CD4-positive, alpha-beta T cell treated with Interferon gamma for 1 hour (primary cell): ENCODE results near the gene CCDC71L.

ENCODE experiments used
- DNase-seq: peaks from one replicate; pipeline ENCODE4 v3.0.0-alpha.2; 2020

The CCDC71L gene

DNA sequence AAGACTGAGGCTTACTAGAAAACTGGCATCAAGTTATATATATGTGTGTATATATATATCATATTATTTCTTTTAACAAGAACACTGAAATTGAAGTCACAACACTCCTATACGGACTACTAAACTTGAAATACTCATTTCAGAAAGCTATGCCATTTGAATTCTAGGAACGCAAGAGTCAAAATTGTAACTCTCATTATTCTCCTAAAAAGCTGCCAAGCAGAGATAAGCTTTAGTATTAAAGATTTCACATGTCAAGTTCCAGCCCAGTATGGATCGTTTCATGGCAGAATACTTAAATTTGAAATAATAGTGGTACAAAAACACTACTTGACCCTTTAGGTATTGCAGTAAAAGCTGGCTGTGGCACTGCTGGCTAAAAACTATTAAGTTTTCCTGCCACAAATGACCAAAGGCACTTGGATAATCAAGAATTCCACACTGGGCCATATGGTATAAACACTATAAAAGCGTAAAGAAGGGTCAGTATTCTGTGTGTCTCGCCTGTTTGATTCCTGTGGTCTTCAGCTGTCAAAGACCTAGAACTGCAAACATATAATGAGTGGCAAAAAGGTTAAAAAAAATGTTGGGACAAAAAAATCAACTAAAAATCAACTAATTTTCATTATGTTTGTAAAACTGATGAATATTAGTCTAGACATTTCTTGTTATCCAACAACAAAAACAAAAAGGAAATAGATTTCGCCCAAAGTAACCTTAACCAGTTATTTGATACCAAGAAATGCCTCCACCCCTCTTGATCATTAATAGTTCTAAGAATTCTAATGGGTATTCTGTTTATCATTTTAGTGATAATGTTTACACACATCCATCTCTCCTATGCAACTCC is 2.4 kb downstream of the CCDC71L start:
- DNase-seq: no peak

GRCh38 chr7:106657085-106657991 is 3.6 kb downstream of the CCDC71L start:
- DNase-seq: no peak

DNA sequence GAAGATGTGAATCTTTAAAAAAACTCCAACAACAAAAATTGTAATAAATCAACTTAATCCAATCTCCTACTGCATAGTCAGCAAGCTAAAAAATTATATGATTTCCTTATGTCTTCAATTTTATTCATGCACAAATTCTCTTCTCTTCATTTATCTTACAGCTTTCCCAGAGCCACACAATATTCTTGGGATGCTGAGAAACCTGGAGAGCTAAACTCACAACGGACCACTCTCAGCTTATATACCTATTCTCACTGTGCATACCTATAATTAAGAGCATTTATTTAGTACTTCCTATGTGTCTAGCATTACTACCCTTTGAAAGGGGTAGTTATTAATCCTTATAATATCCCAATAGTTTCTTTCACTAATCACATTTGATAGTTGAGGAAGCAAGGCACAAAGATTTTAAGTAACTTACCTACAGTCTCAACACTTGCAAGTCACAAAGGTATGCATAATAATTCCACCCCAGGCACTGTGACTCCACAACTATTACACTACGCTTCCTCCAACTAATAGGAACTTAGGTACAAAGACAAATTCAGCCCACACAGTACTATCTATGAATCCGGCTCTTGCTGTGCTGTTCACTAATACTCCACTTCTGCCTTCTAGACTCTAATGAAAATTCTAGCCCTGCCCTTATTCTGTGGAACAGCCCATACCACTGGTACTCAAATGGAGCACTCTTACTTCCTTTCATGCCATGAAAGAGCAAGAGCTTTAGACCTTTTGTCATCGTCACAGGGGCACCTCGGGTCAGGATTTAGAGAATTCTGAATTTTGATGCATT is 5.1 kb downstream of the CCDC71L start:
- DNase-seq: no peak

DNA sequence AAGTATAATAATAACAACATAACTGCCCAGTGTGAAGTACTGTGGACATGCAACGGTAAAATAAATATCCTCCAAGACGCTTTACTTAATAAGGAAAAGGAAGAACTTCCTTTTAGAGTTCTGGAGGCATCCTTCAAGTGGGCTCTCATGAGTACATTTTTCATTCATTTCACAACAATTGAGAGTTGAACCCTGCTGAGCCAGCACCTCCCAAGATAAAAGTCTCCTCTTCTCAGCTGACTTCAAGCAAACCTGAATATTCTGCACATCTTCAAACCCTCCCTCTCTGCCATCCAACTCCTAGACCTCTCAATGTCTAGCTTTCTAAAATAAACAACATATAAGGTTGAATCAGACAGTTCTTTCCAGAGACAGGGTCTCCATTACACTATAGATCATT is 7.5 kb downstream of the CCDC71L start:
- DNase-seq: no peak

- no peak for DNase-seq
Observed at GRCh38 chr7:106652909-106653308, 8.0 kb downstream of the CCDC71L start.

GRCh38 chr7:106652092-106652491 is 8.9 kb downstream of the CCDC71L start:
- DNase-seq: no peak

GRCh38 chr7:106646256-106646655 is 14.7 kb downstream of the CCDC71L start:
- DNase-seq: no peak

GRCh38 chr7:106644999-106645398 is 16.0 kb downstream of the CCDC71L start:
- DNase-seq: no peak

- no peak for DNase-seq
Observed at GRCh38 chr7:106643216-106644000, 17.6 kb downstream of the CCDC71L start.

DNA sequence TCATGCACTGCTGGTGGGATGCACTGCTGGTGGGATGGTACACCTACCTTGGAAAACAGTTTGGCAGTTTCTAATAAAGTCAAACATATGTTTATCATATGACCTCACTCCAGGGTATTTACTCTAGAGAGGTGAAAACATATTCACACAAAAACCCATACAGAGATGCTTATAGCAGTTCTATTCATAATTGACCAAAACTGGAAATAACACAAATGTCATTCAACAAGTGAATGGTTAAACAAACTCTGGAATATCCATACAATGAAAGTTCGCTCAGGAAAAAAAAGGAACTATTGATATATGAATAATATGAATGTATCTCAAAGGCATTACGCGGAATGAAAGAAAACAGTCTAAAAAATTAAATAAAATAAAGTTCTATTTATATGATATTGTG is 19.5 kb downstream of the CCDC71L start:
- DNase-seq: no peak

DNA sequence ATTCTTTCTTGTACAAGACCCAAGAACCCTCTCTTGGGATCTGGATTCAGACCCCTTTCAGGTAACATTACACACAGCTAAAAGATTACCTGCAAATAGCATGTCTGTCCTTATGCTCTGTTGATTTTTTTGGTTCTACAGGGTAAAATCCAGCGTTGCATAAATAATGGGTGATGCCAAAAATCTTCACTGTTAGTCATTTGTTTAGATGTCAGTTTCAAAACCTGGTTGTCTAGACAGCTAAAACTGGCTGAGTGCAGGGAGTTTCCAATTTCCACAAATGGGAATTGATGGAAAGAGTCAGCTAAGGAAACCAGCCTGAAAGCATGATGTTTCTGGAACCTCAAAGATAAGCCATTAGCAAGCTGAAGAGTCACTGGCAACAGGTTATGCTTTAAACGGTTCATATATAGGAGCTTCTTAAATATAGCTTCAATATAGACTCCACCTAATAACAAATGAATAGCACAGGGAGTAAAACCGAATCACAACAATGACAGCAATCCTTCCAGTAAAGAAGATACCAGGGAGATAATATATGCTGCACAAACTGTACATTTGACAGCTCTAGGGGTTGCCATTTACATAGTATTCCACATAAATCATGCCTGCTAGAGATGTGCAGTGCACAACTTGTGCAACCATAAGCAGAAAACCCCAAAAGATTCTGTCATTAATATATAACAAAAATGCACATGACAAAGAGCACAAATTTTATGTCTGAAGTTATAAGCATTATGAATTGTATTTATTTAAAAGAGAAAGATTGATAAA is 20.4 kb downstream of the CCDC71L start:
- no peak for DNase-seq

GRCh38 chr7:106639476-106640334 is 21.3 kb downstream of the CCDC71L start:
- no peak for DNase-seq

GRCh38 chr7:106635411-106635810 is 25.5 kb downstream of the CCDC71L start:
- no peak for DNase-seq

- DNase-seq: no peak
Observed at GRCh38 chr7:106634958-106635357, 26.0 kb downstream of the CCDC71L start.

GRCh38 chr7:106630648-106631047 is 30.3 kb downstream of the CCDC71L start:
- no peak for DNase-seq

GRCh38 chr7:106629516-106629915 is 31.4 kb downstream of the CCDC71L start:
- no peak for DNase-seq

DNA sequence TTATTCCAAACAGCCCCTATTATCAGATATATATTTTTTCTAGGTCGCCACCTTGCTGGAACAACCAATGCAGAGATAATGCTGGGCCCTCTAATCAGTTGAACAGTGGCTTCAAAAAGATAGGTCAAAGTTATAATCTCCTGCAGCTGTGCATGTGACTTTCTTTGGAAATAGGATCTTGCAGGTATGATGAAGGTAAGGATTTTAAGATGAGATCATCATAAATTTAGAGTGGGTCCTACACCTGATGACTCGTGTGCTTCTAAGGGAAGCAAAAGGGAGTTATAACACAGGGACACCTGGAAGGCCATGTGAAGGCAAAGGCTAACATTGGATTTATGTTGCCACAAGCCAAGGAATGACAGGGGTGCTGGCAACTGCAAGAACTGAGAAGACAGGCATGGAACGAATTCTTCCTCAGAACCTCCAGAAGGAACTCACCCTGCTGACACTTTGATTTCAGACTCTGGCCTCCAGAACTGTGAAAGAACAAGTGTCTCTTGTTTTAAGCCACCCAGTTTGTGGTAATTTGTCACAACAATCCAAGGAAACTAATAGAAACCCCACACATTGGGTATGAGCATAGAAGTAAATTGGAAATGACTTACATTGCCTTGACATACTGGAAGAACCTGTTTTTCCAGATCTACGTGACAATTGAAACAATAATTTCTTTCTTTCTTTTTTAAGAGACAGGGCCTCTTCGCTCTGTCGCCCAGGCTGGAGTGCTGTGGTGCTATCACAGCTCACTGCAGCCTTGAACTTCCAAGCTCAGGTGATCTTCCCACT is 34.4 kb downstream of the CCDC71L start:
- no peak for DNase-seq

DNA sequence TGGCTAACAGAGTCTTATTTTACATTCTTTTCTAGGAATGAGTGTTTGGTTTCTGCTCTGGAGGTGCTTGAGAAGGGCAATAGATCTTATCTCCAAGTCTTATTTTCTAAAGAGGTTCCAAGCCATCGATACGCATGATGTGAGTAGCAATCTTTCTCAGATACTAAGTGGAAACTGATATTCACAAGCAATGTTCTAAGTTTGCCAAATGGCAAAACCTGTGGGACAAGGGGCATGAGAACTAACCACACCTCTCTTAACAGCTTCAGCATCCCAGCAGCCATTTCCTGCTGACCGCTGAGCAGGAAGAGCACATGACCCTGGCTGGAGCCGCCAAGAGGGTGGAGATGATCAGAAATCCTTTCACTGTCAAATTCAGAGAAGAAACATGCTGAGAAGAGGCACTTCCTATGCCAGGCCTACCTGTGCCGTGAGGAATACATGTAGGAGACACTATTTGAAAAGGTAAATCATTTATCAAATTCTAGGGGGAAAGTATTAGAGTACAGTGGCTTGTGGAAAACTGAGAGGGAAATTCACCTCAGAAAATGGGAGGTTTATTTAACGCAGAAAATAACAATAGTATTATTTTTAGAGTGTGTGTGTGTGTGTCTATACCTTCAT is 35.2 kb downstream of the CCDC71L start:
- no peak for DNase-seq

GRCh38 chr7:106623853-106624252 is 37.1 kb downstream of the CCDC71L start:
- DNase-seq: no peak
